Myocyte (in vitro differentiated cells): ENCODE data around the gene PSG6. TPM values are rescaled to one million over a fixed set of nuclear protein-coding genes. Genes with fewer than 3 reads are reported as not detected.

ENCODE experiments used
- DNase-seq: peaks from one replicate; pipeline ENCODE4 v3.0.0-alpha.2; 2012; ENCODE audit warnings: low read depth
- total RNA-seq: library from RNA; depleted of rRNA; stranded (reverse); fragments of >200 nt; gene quantifications from 2 replicates; pipeline ENCODE4 v1.2.3, GENCODE V29; 2014

The PSG6 gene
- total RNA-seq, 1 donor from 2014 or later, result not detected

DNA sequence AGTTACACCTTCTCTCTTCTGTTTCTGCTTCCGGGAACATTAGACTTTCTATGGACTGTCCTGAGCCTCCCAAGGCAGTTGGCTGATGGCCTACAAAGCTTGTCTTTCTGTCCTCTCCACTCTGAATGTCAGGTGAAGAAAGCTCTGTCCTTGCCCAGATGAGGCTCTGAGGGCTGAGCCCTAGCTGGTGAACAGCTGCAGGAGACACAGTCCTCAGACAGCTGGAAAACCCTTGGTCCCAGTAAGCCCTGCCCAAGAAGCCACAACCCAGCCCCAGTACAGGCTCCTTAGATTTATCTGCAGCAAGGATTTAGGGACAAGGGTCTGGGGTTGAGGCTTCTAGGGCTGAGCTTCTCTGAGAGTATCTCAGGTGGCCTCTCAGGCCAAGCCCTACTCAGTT, 64.5 kb downstream of the PSG6 start:
- peak; percentile 71 for DNase-seq

- DNase-seq, result peak; percentile 64
Observed at GRCh38 chr19:42852821-42853220, 64.9 kb downstream of the PSG6 start.

Other genes with a start within 250 kb of the PSG6 start
- not detected in 2 replicates for gene PSG3, start 177.4 kb downstream of the PSG6 start, total RNA-seq
- not detected in 2 replicates for gene PSG8, start 152.2 kb downstream of the PSG6 start, total RNA-seq
- gene PSG1, start 38.2 kb downstream of the PSG6 start, total RNA-seq, result 4.7 and 16.3 TPM in 2 replicates
- gene PSG7, start 19.3 kb upstream of the PSG6 start, total RNA-seq, result not detected in 2 replicates
- 1.1 and 2.8 TPM in 2 replicates for gene PSG11, start 108.6 kb upstream of the PSG6 start, total RNA-seq
- 0.16 TPM in 1 of 2 replicates, not detected in the other for gene PSG2, start 164.8 kb upstream of the PSG6 start, total RNA-seq